OCI-LY3 (cell line): ENCODE data around the gene SLC35G2.

Experiments
- H2AFZ ChIP-seq: fragments of 200-600, 300-600 bp; shearing (Covaris generic); 2 replicates; pipeline ENCODE4 v1.6.0; 2014; ENCODE audit warnings: antibody characterized with exemption, low read depth, low read length
- H3K27ac ChIP-seq: fragments of 200-600, 300-600 bp; sonication (generic); 2 replicates; pipeline ENCODE4 v1.5.1; 2014; ENCODE audit warnings: mild to moderate bottlenecking, low read length, moderate library complexity, mixed read lengths
- H3K27me3 ChIP-seq: fragments of 200-600, 300-600 bp; sonication (generic); 2 replicates; pipeline ENCODE4 v1.6.1; 2014; ENCODE audit warnings: low read depth, low read length, mixed read lengths
- H3K36me3 ChIP-seq: fragments of 200-600, 300-600 bp; sonication (generic); replicated peaks from 2 replicates; pipeline ENCODE3; 2014; ENCODE audit warnings: low read depth, low read length, mixed read lengths
- H3K4me1 ChIP-seq: fragments of 300-600, 200-600 bp; sonication (generic); 2 replicates; pipeline ENCODE4 v1.6.1; 2014; ENCODE audit warnings: low read length, mixed read lengths
- H3K4me2 ChIP-seq: fragments of 200-600, 300-600 bp; sonication (generic); 2 replicates; pipeline ENCODE4 v1.6.1; 2014; ENCODE audit warnings: low read length, mixed read lengths
- H3K4me3 ChIP-seq: fragments of 300-600, 200-600 bp; sonication (generic); 2 replicates; pipeline ENCODE4 v1.5.1; 2014; ENCODE audit warnings: antibody characterized with exemption, mild to moderate bottlenecking, low read length, moderate library complexity
- H3K79me2 ChIP-seq: fragments of 300-600, 200-600 bp; shearing (Covaris generic); 2 replicates; pipeline ENCODE4 v1.6.1; 2014; ENCODE audit warnings: mild to moderate bottlenecking, low read length, mixed read lengths
- H3K9ac ChIP-seq: fragments of 300-600, 200-600 bp; shearing (Covaris generic); 2 replicates; pipeline ENCODE4 v1.6.0; 2014; ENCODE audit warnings: mild to moderate bottlenecking, low read length, moderate library complexity
- H3K9me3 ChIP-seq: fragments of 200-600, 300-600 bp; shearing (Covaris generic); 2 replicates; pipeline ENCODE4 v1.6.1; 2014; ENCODE audit warnings: low read length, mixed read lengths; ENCODE audit not compliant: insufficient read depth
- H4K20me1 ChIP-seq: fragments of 200-600, 300-600 bp; sonication (generic); 2 replicates; pipeline ENCODE4 v1.6.1; 2016; ENCODE audit warnings: low read length, mixed read lengths; ENCODE audit not compliant: insufficient read depth
- EZH2phosphoT487 ChIP-seq: fragments of 200-600 bp; shearing (Covaris generic); IDR thresholded peaks from 2 replicates; pipeline ENCODE4 v1.6.1; 2018; ENCODE audit warnings: antibody characterized with exemption, mixed run types, low read depth
- TF ChIP-seq, protein P1 (sequence below): fragments of 200-600, 300-600 bp; sonication (generic); IDR thresholded peaks from 2 replicates; pipeline ENCODE4 v1.5.1; 2014; ENCODE audit warnings: antibody characterized with exemption, low read length, low read depth

SLC35G2 gene

DNA sequence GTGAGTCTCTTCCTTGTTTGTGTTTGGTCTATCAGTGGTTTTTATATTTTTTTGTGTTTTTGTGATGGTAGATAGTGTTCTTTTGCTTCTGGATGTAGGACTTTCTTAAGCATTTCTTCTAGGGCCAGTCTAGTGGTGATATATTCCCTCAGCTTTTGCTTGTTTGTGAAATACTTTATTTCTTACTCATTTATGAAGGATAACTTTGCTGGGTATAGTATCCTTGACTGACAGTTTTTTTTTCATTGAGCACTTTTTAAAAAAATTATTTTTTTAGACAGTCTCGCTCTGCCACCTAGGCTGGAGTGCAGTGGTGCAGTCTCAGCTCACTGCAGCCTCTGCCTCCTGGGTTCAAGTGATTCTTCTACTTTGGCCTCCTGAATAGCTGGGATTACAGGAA, 85.0 kb downstream of the SLC35G2 start:
- H3K9me3 ChIP-seq = peaks cover 13% of the 10 kb centered on the region; the same call in 1 of the 2 replicates
- peaks cover 94% of the 10 kb centered on the region for H3K79me2 ChIP-seq
- peaks cover 21% of the 10 kb centered on the region for H3K4me1 ChIP-seq
- H3K27me3 ChIP-seq = no peaks in the 10 kb centered on the region
- no peak overlapping the region for H3K27ac ChIP-seq
- no peak overlapping the region for H2AFZ ChIP-seq
- no peak overlapping the region for H3K4me3 ChIP-seq
- TF ChIP-seq, protein P1, sequence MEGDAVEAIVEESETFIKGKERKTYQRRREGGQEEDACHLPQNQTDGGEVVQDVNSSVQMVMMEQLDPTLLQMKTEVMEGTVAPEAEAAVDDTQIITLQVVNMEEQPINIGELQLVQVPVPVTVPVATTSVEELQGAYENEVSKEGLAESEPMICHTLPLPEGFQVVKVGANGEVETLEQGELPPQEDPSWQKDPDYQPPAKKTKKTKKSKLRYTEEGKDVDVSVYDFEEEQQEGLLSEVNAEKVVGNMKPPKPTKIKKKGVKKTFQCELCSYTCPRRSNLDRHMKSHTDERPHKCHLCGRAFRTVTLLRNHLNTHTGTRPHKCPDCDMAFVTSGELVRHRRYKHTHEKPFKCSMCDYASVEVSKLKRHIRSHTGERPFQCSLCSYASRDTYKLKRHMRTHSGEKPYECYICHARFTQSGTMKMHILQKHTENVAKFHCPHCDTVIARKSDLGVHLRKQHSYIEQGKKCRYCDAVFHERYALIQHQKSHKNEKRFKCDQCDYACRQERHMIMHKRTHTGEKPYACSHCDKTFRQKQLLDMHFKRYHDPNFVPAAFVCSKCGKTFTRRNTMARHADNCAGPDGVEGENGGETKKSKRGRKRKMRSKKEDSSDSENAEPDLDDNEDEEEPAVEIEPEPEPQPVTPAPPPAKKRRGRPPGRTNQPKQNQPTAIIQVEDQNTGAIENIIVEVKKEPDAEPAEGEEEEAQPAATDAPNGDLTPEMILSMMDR = no peak
- H3K9ac ChIP-seq = no peak overlapping the region
- H3K36me3 ChIP-seq = peaks cover 20% of the 10 kb centered on the region
- H4K20me1 ChIP-seq = peaks cover 45% of the 10 kb centered on the region
- H3K4me2 ChIP-seq = no peak overlapping the region

DNA sequence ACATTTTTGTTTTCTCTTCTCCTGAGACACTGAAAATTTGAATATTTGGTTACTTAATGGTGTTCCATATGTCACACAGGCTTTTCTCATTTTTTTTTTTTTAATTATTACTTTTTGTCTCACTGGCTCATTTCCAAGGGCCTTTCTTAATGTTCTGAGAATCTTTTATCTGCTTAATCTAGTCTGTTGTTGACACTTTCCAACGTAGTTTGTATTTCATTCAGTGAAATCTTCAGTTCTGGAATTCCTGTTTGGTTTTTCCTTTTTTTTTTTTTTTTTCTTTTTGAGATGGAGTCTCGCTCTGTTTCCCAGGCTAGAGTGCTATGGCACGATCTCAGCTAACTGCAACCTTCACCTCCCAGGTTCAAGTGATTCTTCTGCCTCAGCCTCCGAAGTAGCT, 85.8 kb downstream of the SLC35G2 start:
- peaks cover 26% of the 10 kb centered on the region for H3K4me1 ChIP-seq
- no peak overlapping the region for H3K27ac ChIP-seq
- peaks cover 13% of the 10 kb centered on the region; the same call in 1 of the 2 replicates for H3K9me3 ChIP-seq
- H3K4me2 ChIP-seq = no peak overlapping the region
- H3K36me3 ChIP-seq = peaks cover 18% of the 10 kb centered on the region
- no peak overlapping the region for H3K4me3 ChIP-seq
- TF ChIP-seq, protein P1 = no peak
- no peak for TF ChIP-seq EZH2phosphoT487
- H2AFZ ChIP-seq = no peak overlapping the region
- H3K9ac ChIP-seq = no peak overlapping the region
- peaks cover 48% of the 10 kb centered on the region for H4K20me1 ChIP-seq
- no peaks in the 10 kb centered on the region for H3K27me3 ChIP-seq
- peaks cover 98% of the 10 kb centered on the region for H3K79me2 ChIP-seq
